NCI-H2081 (cell line): ENCODE measurements around the gene DGKZ.

Experiments
- DNase-seq, 2 experiments: peaks; one replicate each; lab custom pipeline; 2025; lab: John Stamatoyannopoulos, UW

DGKZ gene

DNA sequence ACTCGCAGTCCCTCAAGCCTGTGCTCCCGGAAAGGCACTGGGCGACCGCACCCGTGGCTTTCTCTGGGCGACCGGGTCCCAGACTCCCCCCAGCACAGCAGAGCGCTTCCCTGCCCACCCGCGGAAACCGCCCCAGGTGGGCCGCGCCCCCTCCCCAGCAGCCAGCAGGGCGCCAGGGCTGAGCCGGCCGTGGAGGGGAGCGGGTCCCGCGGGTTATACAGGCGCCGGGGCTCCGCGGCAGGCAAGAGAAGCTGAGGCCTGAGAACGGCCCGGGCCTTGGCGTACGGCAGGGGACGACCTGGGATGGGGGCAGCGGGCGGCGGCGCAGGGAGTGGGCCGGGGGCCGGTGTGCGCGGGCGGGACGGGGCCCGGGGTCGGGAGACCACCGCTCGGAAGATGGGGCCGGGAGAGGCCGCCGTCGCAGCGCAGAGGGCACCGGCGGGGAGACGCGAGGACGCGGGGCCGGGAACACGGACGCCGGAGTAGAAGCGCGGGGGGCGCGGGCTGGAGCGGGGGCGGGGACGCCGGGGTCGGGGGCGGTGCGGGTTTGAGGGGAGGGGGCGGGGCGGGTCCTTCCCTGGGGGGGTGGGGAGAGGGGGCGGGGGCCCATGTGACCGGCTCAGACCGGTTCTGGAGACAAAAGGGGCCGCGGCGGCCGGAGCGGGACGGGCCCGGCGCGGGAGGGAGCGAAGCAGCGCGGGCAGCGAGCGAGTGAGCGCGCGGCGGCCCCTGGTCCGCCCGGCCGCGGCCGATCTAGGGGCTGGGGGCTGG lies 34.0 kb downstream of the DGKZ start, which contains the start of gene MDK:
TSS of gene MDK (plus strand) at position 622 of the 771 bp plus-strand sequence. CDS start 389 bp downstream, outside the sequence.
- no peak for DNase-seq

DNA sequence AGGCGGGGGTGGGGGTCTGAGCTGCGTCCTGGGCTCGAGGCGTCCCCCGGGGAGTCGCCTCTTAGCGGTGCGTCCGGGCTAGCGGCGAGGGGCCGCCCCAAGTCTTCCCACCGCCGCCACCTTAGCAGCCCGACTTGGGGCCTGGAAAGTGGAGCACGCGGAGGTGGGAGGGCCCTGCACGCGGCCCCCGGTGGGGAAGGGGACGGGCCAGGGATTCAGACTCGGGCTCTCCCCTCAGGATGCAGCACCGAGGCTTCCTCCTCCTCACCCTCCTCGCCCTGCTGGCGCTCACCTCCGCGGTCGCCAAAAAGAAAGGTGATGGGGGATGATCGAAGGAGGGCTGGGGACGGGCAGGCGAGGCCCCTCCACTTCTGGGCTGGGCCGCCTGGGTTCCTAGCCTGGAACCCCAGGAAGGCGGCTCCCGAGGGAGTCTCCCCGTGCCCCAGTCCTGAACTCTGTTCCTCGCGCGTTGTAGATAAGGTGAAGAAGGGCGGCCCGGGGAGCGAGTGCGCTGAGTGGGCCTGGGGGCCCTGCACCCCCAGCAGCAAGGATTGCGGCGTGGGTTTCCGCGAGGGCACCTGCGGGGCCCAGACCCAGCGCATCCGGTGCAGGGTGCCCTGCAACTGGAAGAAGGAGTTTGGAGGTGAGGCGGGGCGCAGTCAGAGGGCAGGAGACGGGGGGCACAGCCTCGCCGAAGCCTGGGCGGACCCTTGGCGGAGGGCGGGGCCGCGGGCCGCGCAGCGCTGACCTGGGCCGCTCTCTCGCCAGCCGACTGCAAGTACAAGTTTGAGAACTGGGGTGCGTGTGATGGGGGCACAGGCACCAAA lies 34.8 kb downstream of the DGKZ start:
- no peak for DNase-seq

DNA sequence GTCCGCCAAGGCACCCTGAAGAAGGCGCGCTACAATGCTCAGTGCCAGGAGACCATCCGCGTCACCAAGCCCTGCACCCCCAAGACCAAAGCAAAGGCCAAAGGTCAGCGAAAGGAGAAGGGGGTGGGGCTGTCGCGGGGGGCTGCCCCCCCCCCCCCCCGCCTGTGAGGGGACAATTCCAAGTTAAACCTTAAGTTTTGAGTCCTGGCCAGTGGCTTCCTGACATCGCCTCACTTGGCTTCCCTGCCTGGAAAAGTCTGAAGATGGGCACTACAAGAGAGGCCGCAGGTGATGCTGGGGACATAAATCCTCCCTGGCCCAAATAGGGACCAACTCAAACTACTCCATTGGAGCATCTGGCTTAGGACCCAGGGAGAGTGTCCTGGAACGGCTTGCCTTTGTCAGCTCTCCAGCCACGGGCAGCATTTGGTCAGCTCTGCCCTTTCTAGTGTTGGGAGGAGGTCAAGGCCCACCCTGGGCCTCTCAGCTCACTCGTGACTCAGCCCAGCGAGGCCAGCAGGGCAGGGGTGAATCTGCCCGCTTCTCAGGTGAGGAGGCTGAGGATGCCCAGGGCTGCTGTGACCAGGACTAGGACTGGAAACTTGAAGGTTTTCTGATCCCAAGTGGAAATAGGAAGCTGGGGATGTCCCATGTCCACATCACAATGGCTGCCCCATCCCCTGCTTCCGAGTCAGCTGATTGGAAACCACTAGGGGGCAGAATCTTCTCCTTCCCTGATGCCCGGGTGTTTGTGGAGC lies 35.6 kb downstream of the DGKZ start:
- peak; percentile 29 to 33 for DNase-seq

DNA sequence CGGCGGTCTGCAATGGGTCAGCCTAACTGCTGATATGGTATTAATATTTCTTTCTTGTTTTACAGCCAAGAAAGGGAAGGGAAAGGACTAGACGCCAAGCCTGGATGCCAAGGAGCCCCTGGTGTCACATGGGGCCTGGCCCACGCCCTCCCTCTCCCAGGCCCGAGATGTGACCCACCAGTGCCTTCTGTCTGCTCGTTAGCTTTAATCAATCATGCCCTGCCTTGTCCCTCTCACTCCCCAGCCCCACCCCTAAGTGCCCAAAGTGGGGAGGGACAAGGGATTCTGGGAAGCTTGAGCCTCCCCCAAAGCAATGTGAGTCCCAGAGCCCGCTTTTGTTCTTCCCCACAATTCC lies 36.1 kb downstream of the DGKZ start:
- no peak for DNase-seq

DNA sequence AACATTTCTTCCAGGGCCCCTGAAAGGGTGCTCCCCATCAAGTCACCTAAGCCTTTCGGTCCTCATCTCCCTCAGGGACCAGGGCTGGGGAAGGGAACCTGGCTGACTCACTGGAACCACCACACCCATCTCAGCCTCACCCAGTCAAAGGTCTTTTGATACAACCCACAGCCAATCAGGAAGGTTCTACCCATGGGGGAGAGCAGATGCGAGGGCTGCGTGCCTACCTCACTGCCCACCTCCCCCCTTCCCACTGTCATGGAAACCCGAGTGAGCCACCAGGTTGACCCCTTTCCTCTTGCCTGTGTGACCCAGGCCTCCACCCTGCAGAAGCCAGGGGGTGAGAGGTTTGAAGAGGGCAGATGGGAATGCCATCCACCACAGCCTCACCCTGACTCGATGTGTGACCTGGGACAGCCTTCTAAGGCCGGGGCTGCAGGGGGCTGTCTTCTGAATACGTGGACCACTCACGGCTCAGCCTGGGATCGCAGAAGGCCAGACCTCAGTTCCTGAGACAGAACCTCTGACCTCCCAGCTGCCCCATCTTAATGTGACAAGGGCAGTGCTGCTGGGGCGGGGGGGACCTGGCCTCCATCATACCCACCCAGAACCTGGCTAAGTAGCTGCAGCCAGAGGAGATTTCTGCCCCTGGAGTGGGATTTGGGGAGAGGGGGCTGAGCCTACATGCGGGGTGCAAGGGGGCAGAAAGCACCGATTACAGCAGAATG lies 36.9 kb downstream of the DGKZ start:
- no peak for DNase-seq

DNA sequence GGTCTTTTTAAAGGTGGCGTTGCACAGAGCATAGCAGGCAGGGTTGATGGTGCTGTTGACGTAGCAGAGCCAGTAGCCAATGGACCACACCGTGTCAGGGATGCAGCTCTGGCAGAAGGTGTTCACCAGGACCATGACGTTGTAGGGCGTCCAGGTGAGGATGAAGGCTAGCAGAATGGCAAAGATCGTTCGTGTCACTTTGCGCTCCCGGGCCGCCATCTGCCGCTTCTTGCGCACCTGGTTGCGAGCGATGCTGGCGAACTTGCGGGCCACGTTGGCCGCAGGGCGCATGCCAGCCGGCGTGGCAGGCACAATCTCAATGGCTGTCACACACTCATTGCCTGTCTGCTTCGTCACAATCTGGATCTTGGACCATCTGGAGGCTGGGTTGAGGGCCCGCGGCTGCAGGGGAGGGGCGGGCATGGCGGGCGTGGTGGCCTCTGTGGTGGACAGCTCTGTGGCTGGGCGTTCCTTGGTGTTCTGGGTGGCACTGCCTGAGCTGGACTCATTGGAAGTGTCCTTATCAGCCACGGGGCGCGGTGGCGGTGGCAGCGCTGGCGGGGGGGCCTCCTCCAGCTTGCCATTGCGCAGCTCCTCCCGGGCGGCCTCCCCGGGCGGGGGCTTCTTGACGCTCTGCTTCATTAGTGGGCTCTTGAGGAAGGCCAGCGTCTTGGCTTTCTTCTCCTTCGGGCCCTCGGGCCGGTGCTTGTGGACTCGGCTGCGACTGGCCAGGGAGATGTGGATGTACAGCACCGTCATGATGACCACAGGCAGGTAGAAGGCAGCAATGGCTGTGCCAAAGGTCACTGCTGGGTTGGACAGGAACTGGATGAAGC lies 38.1 kb downstream of the DGKZ start:
- no peak for DNase-seq

DNA sequence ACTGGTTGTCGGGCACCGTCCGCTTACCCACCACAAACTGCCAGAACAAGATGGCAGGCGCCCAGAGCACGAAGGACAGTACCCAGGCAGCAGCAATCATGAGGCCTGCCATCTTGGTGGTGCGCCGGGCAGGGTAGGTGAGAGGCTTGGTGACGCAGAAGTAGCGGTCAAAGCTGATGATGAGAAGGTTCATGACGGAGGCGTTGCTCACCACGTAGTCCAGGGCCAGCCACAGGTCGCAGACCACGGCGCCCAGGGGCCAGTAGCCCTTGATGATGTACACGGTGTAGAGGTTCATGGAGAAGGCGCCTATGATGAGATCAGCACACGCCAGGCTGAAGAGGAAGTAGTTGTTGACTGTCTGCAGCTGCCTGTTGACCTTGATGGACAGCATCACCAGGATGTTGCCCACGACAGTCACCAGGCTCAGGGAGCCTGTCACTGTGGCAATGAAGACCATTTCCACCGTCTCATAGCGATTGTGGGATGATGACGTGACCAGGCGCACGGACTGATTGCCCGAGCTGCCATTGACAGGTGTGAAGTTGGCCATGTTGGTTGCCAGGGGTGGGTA lies 38.8 kb downstream of the DGKZ start:
- DNase-seq, result no peak

DNA sequence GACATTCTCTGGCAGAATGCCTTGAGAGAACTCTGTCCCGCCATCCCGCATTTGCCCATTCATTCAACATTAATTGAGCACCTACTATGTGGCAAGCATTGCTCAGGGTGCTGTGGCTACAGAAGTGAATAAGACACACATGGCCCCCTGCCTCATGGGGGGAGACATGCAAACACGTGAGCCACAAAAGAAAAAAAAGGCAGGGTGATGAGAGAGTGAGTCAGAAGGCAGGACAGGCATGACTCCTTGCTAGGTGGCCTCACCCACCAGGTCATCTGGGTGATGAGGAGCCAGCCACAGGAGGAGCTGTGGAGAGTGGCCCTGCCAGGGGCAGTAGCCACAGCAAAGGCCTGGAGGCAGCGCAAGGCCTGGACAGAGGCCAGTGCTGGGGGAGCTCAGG lies 39.4 kb downstream of the DGKZ start:
- DNase-seq, result no peak

DNA sequence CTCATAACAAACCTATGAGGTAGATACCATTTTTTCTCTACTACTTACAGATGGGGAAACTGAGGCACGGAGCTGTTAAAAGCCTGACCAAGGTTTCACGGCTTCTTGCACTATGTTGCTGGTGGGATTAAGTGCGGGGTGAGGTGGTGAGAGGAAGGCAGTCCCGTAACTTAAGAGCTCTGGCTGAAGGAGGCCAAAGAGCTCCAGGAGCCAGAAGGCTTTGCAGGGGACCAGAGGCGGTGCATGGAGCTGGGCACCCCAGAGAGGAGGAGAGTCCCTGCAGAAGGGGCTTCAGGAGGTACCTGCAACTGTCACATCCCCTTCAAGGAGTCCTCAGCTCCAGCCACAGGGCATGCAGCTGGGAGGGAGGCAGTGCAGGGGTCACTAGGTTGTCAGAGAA lies 40.2 kb downstream of the DGKZ start:
- no peak for DNase-seq

DNA sequence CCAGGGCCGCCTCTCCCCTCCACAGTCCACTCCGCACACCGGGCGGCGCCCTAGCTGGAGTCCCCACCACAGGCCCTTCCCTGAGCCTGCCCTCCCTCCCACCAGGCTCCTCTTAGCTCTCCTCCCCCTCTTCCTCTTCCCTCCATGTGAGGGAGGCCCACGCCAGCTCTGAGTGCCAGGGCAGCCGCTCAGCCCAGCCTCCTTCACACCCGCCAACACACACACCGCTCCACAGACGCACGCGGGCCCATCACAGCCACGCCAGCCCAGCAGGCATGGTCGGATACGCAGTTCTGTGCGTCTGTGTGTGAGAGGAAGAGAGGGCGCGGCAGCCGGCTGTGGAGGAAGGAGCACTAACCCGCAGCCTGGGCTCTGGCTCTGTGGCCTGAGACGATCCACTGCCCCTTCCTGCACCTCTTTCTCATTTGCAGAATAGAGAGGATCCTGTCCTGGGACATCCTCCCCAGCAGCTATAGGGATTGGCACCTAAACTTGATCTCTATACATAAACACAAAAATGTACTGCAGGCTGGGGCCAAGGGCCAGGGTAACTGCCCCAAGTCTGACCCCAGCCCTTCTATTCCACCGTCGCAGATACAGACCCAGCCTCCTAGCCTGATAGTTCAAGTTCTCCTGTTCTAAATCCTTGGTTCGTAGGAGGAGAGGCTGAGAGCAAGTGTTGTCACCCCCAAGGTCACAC lies 40.8 kb downstream of the DGKZ start:
- DNase-seq, result no peak

DNA sequence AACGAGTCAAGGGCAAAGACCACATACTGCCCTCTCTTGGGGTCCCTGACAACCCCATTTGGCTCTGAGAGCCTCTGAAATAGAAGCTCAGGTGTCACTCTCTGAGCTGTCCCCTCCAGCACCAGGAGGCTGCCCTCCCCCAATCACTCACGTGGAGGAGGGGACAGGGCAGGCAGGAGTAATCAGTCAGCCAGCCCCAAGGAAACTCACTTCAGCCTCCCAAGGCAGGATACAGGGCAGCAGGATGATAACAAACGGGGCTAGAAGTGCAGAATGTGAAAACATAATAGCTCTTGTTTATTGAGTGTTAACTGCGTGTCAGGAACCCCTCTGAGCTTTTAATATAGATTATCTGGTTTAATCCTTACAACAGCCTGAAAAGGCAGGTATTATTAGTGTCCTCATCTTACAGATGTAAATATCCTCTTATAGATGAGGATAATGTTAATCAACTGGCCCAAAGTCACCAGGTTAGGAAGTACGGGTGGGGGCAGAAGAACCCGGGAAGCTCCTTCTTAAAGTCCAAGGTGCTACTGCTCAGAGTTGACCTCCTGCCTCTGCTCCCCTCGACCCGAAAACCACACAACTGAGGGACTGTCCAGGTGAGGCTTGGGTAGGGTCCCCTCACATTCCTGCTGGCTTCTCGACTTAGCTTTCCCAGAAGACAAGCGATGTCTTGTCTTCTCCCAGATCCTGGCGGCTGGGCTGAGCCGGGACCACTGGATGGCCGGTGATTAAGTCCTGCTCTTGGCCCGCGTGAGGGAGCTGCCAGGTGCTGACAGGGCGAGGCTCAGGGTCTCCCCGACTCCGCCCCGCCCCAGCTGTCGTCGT lies 41.6 kb downstream of the DGKZ start:
- no peak for DNase-seq

DNA sequence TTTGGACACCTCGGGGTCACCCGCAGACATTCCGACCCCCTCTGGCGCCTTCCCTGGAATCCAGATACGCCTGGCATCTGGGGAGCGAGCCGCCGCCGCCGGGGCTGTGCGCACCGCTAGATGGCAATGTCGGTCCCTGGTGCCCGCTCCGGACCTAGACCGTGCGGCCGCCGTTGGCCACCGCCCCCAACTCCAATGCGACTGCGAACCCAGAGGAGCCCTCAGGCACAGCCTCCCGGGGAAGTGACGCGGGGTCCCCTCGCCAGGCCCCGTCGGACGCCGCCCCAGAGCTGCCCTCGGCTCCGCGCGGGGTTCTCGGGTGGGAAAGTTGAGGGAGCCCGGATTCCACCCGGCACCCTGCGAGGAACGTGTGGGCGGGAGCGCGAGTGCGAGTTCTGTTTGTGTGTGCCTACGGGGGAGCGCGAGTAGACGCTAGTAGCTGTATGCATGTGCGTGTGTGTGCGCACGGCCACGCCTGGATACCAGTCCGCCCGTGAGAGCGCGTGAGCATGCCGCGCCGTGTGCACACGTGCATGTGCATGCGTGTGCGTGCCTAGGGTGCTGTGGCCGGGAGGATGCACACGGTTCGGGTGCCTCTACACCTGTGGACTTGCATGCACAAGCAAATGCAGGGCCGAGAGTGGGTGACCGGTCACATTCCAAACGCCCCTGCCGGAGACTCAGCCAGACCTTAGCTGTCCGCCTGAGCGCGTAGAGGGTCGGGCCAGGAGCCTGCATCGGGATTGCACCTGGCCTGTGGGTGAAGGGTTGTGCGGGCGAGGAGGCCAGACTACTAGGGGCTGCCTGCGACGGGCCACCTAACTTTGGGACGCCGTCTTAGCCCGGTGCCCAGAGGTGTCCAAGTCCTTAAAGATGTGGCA lies 42.4 kb downstream of the DGKZ start:
- DNase-seq, result peak; percentile 79 to 82

DNA sequence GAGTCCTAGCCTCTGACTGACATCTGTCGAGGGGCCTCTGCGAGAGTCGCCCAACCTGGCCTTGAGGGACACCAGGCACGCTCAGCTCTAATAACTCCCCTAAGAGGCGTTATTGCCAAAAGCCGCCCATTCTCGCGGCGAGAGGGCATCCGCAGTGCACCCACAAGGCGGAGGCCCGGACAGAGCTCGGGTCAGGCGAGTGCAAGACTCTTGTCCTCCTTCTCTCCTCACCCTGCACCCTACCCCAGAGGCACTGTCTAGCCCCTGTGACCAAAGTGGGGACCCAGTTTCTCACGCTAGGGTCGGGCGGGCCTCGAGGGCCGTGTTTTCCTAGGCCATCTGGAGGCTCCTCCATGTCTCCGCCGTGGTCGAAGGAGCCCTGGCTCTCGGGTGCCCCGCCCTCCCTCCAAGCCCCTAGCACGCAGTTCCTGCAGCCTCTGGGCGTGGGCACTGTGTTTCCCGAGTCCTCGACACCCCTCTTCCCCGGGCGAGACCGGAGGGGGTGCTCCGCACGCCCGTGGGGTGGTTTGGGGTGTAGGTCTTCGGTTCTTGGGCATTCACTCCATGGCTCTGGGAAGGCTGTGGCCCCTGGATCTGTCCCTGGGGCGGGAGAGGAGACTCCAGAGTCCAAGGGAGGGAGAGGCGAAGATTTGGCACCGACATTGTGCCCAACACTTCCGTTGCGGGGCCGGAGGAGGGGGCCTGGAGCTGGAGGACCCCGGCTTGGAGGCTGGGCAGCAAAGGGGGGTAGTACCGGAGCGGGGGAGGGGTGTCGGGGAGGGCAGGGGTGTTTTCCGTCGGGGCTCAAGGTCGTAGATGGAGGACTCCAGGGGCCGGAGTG lies 43.3 kb downstream of the DGKZ start:
- DNase-seq, result no peak

DNA sequence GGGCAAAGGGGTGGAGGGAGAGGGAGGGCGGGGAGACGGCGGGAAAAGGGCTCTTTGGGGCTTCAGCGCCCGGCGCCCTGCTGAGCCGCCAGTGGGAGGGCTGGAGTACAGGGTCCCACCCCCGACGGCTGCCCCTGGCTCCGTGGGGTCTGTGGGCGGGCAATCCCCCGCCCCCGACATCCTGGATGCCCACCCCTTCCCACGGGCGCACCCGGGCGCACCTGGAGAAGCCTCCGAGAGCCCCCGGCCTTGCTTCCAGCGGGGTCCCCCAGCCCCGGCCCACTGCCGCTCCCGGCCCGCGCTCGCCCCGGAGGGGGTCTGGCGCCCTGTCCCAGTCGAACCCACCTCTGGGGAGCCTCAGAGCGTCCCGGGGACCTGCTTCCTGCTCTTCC lies 43.9 kb downstream of the DGKZ start:
- no peak for DNase-seq

DNA sequence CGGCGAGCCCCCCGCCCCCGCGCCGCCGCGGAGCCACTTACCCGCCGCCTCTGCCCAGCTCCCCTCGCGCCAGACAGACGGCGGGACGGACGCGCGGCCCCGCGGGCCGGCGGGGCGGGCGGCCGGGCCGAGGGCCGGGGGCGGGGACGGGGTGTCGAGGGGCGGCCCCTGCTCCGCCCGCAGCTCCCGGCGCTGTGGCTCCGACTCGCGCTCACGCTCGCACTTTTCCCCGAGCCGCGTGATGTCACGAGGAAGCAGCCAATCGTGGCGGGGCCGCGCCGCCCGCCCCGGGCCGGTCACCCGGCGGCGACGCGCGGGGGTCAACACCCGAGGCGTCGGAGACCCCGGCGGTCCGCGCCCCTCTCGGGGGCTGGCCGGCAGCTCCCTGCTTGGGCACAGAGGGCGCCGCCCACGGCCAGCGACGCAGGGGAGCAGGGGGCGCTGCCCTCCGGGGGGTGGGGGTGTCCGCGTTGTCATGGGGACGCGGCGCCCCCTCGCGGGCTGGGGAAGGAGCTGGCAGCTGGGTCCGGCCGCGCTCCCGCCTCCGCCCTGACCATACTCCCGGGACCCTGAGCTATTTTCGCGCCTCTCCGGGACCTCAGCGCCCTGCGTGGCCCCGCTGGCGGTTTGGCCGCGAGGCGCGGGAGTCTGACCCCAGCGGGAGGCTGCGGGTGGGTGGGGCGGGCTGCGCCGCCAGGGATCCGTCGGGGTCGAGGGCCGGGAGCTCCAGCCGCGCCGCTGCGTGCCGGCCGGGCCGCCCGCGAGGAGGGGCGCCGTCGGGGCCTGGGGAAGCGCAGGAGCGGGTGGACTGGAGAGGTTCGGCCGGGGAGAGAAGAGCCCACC lies 44.5 kb downstream of the DGKZ start, which contains the start of gene CHRM4:
TSS of gene CHRM4 (minus strand) at position 199 of the 843 bp plus-strand sequence. CDS start 5,219 bp downstream, outside the sequence.
- peak; percentile 61 to 69 for DNase-seq
